Spleen (tissue), 7 donors: Measurements from ENCODE around the gene FHIT.

ENCODE experiments used
- CTCF ChIP-seq, 11 experiments: fragments of 200-600 bp in 7 of 11; fragments of 450-650 bp in 4 of 11; sonication (generic) in 4 of 11; IDR thresholded peaks in 8 of 11; conservative IDR thresholded peaks in 3 of 11; 1 replicate in 7 of 11; 2 replicates in 4 of 11; pipeline versions ENCODE4 v1.4.0 to v1.8.0; 2016 to 2021; ENCODE audit warnings: antibody characterized with exemption in 11 of 11, inconsistent platforms in 4 of 11, mild to moderate bottlenecking in 1 of 11
- POLR2A ChIP-seq, 3 donors: fragments of 450-650 bp; IDR thresholded peaks; one replicate each; pipeline ENCODE4 v1.5.1; 2017; ENCODE audit warnings: antibody characterized with exemption in 3 of 3, mild to moderate bottlenecking in 1 of 3
- POLR2AphosphoS5 ChIP-seq, 3 donors: sonication (generic); formaldehyde crosslinking; IDR thresholded peaks; one replicate each; pipeline ENCODE4 v1.5.1; 2017; ENCODE audit warnings: antibody characterized with exemption in 3 of 3
- donor health status: DM: no; HTN: no; CAD: no; lungs with moderate emphysema.
- donor health status: DM: no; HTN: no; CAD: no.
- donor health status: DM: no; HTN: no; CAD: no.

GRCh38 chr3:59938828-59939227, 1312.4 kb downstream of the FHIT start:
- TF ChIP-seq CTCF (IDR thresholded peaks at IDR 0.05 in 8 of 11, conservative IDR thresholded peaks at IDR 0.05 in 3 of 11) = no peak
- no peak for TF ChIP-seq POLR2AphosphoS5 (IDR thresholded peaks at IDR 0.05)
- TF ChIP-seq POLR2A (IDR thresholded peaks at IDR 0.05) = no peak
